NOMO-1 treated with dmso at 0.1 percent for 144 hours (cell line): ENCODE measurements around the gene FUBP3.

Experiments
- DNase-seq: peaks from one replicate; lab custom pipeline; 2025; ENCODE audit not compliant: unreplicated experiment; lab: John Stamatoyannopoulos, UW

FUBP3 gene

GRCh38 chr9:130578865-130579737 lies at the start of gene FUBP3:
TSS of gene FUBP3 (plus strand) at chr9:130579577. CDS start at chr9:130579681, 104 bp downstream.
- DNase-seq, result peak; percentile 85

GRCh38 chr9:130530938-130531337 lies 48.4 kb upstream of the FUBP3 start:
- DNase-seq, result no peak

- DNase-seq, result no peak
Measured at GRCh38 chr9:130531670-130532069, 47.7 kb upstream of the FUBP3 start.

- no peak for DNase-seq
Measured at GRCh38 chr9:130532426-130533080, 46.8 kb upstream of the FUBP3 start.

GRCh38 chr9:130535818-130536521 lies 43.4 kb upstream of the FUBP3 start:
- DNase-seq, result no peak

- DNase-seq, result no peak
Measured at GRCh38 chr9:130536701-130537107, 42.7 kb upstream of the FUBP3 start.

GRCh38 chr9:130537346-130538050 lies 41.9 kb upstream of the FUBP3 start:
- no peak for DNase-seq

GRCh38 chr9:130539420-130540223 lies 39.8 kb upstream of the FUBP3 start:
- DNase-seq, result no peak

GRCh38 chr9:130541533-130541932 lies 37.8 kb upstream of the FUBP3 start:
- DNase-seq, result no peak

- DNase-seq, result no peak
Measured at GRCh38 chr9:130542038-130542437, 37.3 kb upstream of the FUBP3 start.

GRCh38 chr9:130542457-130543228 lies 36.7 kb upstream of the FUBP3 start:
- DNase-seq, result peak; percentile 40

GRCh38 chr9:130543368-130543767 lies 36.0 kb upstream of the FUBP3 start:
- peak; percentile 75 for DNase-seq

GRCh38 chr9:130543859-130544258 lies 35.5 kb upstream of the FUBP3 start:
- DNase-seq, result peak; percentile 82

- DNase-seq, result no peak
Measured at GRCh38 chr9:130544364-130544763, 35.0 kb upstream of the FUBP3 start.

- no peak for DNase-seq
Measured at GRCh38 chr9:130548103-130548502, 31.3 kb upstream of the FUBP3 start.

GRCh38 chr9:130549093-130549735 lies 30.2 kb upstream of the FUBP3 start:
- no peak for DNase-seq

- no peak for DNase-seq
Measured at GRCh38 chr9:130554606-130555005, 24.8 kb upstream of the FUBP3 start.

GRCh38 chr9:130555061-130555460 lies 24.3 kb upstream of the FUBP3 start:
- no peak for DNase-seq

- DNase-seq, result no peak
Measured at GRCh38 chr9:130555968-130556367, 23.4 kb upstream of the FUBP3 start.
